Esophagus (tissue), 2 donors: ENCODE results near the gene MEI4. TPM values are rescaled to one million over a fixed set of nuclear protein-coding genes. Genes with fewer than 3 reads are reported as not detected.

ENCODE experiments used
- H3K27ac ChIP-seq, 2 donors: one replicate each; pipeline ENCODE4 v1.5.1; 2013; ENCODE audit warnings: low read depth in 2 of 2, mild to moderate bottlenecking in 2 of 2, inconsistent platforms in 1 of 2, low read length in 1 of 2, moderate library complexity in 1 of 2
- H3K27me3 ChIP-seq, 2 donors: one replicate each; pipeline ENCODE4 v1.6.1; 2013; ENCODE audit warnings: low read length in 2 of 2, control low read depth in 1 of 2, mild to moderate bottlenecking in 1 of 2; ENCODE audit not compliant: insufficient read depth in 2 of 2, control insufficient read depth in 1 of 2
- H3K36me3 ChIP-seq, 2 donors: one replicate each; pipeline ENCODE4 v1.6.1; 2013; ENCODE audit warnings: low read length in 1 of 2; ENCODE audit not compliant: control insufficient read depth in 2 of 2, insufficient read depth in 2 of 2
- H3K4me1 ChIP-seq, 2 donors: one replicate each; pipeline ENCODE4 v1.6.1; 2013; ENCODE audit warnings: low read length in 1 of 2; ENCODE audit not compliant: control insufficient read depth in 2 of 2, insufficient read depth in 2 of 2
- H3K4me3 ChIP-seq, 2 donors: one replicate each; pipeline ENCODE4 v1.5.1; 2013; ENCODE audit warnings: low read length in 2 of 2, mild to moderate bottlenecking in 2 of 2, low read depth in 1 of 2, moderate library complexity in 1 of 2
- H3K9me3 ChIP-seq, 2 donors: one replicate each; pipeline ENCODE4 v1.6.1; 2013; ENCODE audit warnings: mild to moderate bottlenecking in 2 of 2, low read depth in 1 of 2, low read length in 1 of 2, moderate library complexity in 1 of 2; ENCODE audit not compliant: control insufficient read depth in 2 of 2, insufficient read depth in 1 of 2
- WGBS, 2 donors: extraction: QIAGEN DNeasy Blood & Tissue Kit; methylation state at CpG; one replicate each; pipeline ENCODE4 v1.1.7; 2013; 5-methylcytosine and 5-hydroxymethylcytosine counted together
- polyA plus RNA-seq, 2 donors: library from polyadenylated mRNA; stranded (reverse); fragments of 200-250 nt; gene quantifications; one replicate each; pipeline ENCODE4 v1.2.3, GENCODE V29; 2013
- donor health status: healthy with polysubstance abuse.
- donor health status: Bipolar disorder and iron deficiency.

Gene MEI4
- polyA plus RNA-seq, 2 donors: not detected

- H3K27ac ChIP-seq: no peak overlapping the region
- no peaks in the 10 kb centered on the region for H3K36me3 ChIP-seq
- H3K27me3 ChIP-seq: no peaks in the 10 kb centered on the region
- no peaks in the 10 kb centered on the region for H3K9me3 ChIP-seq
- 65 to 70% methylated on average over 2 of the region's 2 CpGs for WGBS, 2 donors
- H3K4me3 ChIP-seq: no peak overlapping the region
- H3K4me1 ChIP-seq: no peaks in the 10 kb centered on the region
Measured at GRCh38 chr6:77879527-77879926, 226.7 kb downstream of the MEI4 start.

- H3K27ac ChIP-seq: no peak overlapping the region
- H3K4me3 ChIP-seq: no peak overlapping the region
- WGBS, 2 donors: 46 to 52% methylated on average over 2 of the region's 2 CpGs
- H3K9me3 ChIP-seq: no peaks in the 10 kb centered on the region
- no peaks in the 10 kb centered on the region for H3K4me1 ChIP-seq
- no peaks in the 10 kb centered on the region for H3K27me3 ChIP-seq
- no peaks in the 10 kb centered on the region for H3K36me3 ChIP-seq
Measured at GRCh38 chr6:77880501-77880900, 227.7 kb downstream of the MEI4 start.

- no peaks in the 10 kb centered on the region for H3K27me3 ChIP-seq
- no peaks in the 10 kb centered on the region for H3K9me3 ChIP-seq
- no peaks in the 10 kb centered on the region for H3K36me3 ChIP-seq
- 76 to 78% methylated on average over 2 of the region's 2 CpGs for WGBS, 2 donors
- no peak overlapping the region for H3K4me3 ChIP-seq
- H3K4me1 ChIP-seq: no peaks in the 10 kb centered on the region
- no peak overlapping the region for H3K27ac ChIP-seq
Measured at GRCh38 chr6:77883851-77884250, 231.0 kb downstream of the MEI4 start.

- WGBS, 2 donors: 22 to 44% methylated on average over 4 of the region's 4 CpGs
- Histone ChIP-seq H3K36me3 (no peaks in the 10 kb centered on the region), H3K9me3 (peaks cover 10% of the 10 kb centered on the region in 2 donors), H3K4me1 (peaks cover 0 to 2% of the 10 kb centered on the region in 2 donors), H3K27me3 (no peaks in the 10 kb centered on the region), H3K27ac (no peak overlapping the region), H3K4me3 (no peak overlapping the region)
Measured at GRCh38 chr6:77893391-77893790, 240.6 kb downstream of the MEI4 start.

- H3K27me3 ChIP-seq: no peaks in the 10 kb centered on the region
- no peaks in the 10 kb centered on the region for H3K36me3 ChIP-seq
- no peak overlapping the region for H3K27ac ChIP-seq
- H3K9me3 ChIP-seq: no peaks in the 10 kb centered on the region
- H3K4me1 ChIP-seq: no peaks in the 10 kb centered on the region
- 90 to 95% methylated on average over 3 of the region's 3 CpGs for WGBS, 2 donors
- H3K4me3 ChIP-seq: no peak overlapping the region
Measured at GRCh38 chr6:77906070-77906469, 253.2 kb downstream of the MEI4 start.

GRCh38 chr6:77910826-77911225 is 258.0 kb downstream of the MEI4 start:
- H3K27ac ChIP-seq: no peak overlapping the region
- 56 to 81% methylated on average over 1 of the region's 1 CpG for WGBS, 2 donors
- no peaks in the 10 kb centered on the region for H3K27me3 ChIP-seq
- H3K4me3 ChIP-seq: no peak overlapping the region
- H3K36me3 ChIP-seq: no peaks in the 10 kb centered on the region
- no peaks in the 10 kb centered on the region for H3K9me3 ChIP-seq
- no peaks in the 10 kb centered on the region for H3K4me1 ChIP-seq

- no peaks in the 10 kb centered on the region for H3K4me1 ChIP-seq
- no peak overlapping the region for H3K4me3 ChIP-seq
- H3K36me3 ChIP-seq: no peaks in the 10 kb centered on the region
- 42 to 44% methylated on average over 3 of the region's 3 CpGs for WGBS, 2 donors
- no peak overlapping the region for H3K27ac ChIP-seq
- no peaks in the 10 kb centered on the region for H3K27me3 ChIP-seq
- H3K9me3 ChIP-seq: no peaks in the 10 kb centered on the region
Measured at GRCh38 chr6:77926198-77926751, 273.4 kb downstream of the MEI4 start.

- 74 to 78% methylated on average over 2 of the region's 2 CpGs for WGBS, 2 donors
Measured at GRCh38 chr6:77930382-77930781, 277.5 kb downstream of the MEI4 start.

GRCh38 chr6:77930952-77931351 is 278.1 kb downstream of the MEI4 start:
- no peaks in the 10 kb centered on the region for H3K27me3 ChIP-seq
- no peak overlapping the region for H3K4me3 ChIP-seq
- no peaks in the 10 kb centered on the region for H3K9me3 ChIP-seq
- H3K36me3 ChIP-seq: no peaks in the 10 kb centered on the region
- no peaks in the 10 kb centered on the region for H3K4me1 ChIP-seq
- H3K27ac ChIP-seq: no peak overlapping the region

More at GRCh38 chr6:77930382-77930781, 277.5 kb downstream of the MEI4 start:
- Histone ChIP-seq H3K4me3 (no peak overlapping the region), H3K9me3 (no peaks in the 10 kb centered on the region), H3K36me3 (no peaks in the 10 kb centered on the region), H3K4me1 (no peaks in the 10 kb centered on the region), H3K27me3 (no peaks in the 10 kb centered on the region), H3K27ac (no peak overlapping the region)

- H3K4me1 ChIP-seq: no peaks in the 10 kb centered on the region
- WGBS, 2 donors: 86 to 88% methylated on average over 4 of the region's 4 CpGs
- H3K9me3 ChIP-seq: peaks cover 0 to 6% of the 10 kb centered on the region in 2 donors
- no peak overlapping the region for H3K4me3 ChIP-seq
- no peak overlapping the region for H3K27ac ChIP-seq
- H3K27me3 ChIP-seq: no peaks in the 10 kb centered on the region
- no peaks in the 10 kb centered on the region for H3K36me3 ChIP-seq
Measured at GRCh38 chr6:77962070-77962469, 309.2 kb downstream of the MEI4 start.
